H1 (cell line): ENCODE data around the gene ANKLE1. TPM values are rescaled to one million over a fixed set of nuclear protein-coding genes. Genes with fewer than 3 reads are reported as not detected.

ENCODE experiments used
- CTCF ChIA-PET: fragments of 300-600 bp; sonication (Branson Sonifier 250); formaldehyde crosslinking; loops from one replicate; lab custom pipeline; 2021; ENCODE audit not compliant: partially characterized antibody; lab: Charles Lee
- POLR2A ChIA-PET: fragments of 300-600 bp; sonication (Branson Sonifier 250); formaldehyde crosslinking; loops from one replicate; lab custom pipeline; 2021; ENCODE audit warnings: inconsistent platforms; ENCODE audit not compliant: partially characterized antibody; lab: Charles Lee
- DNase-seq, 2 experiments: peaks; one replicate each; pipeline versions ENCODE4 v3.0.0 to v3.0.0-alpha.2; 2010 to 2022; ENCODE audit warnings: low spot score in 2 of 2, low read depth in 1 of 2, mixed read lengths in 1 of 2
- FAIRE-seq: peaks from 2 replicates; lab custom pipeline; 2011; peaks lifted over from hg19 to GRCh38; lab: Jason Lieb, UNC
- H2AFZ ChIP-seq: 2 replicates; pipeline ENCODE4 v1.8.1; 2012; ENCODE audit warnings: low read length, inconsistent platforms
- H2AK5ac ChIP-seq: 2 replicates; pipeline ENCODE4 v1.6.1; 2013; ENCODE audit warnings: low read depth, low read length
- H2BK120ac ChIP-seq: replicated peaks from 2 replicates; pipeline ENCODE3; 2013; ENCODE audit warnings: low read depth, low read length, inconsistent platforms
- H2BK12ac ChIP-seq: 2 replicates; pipeline ENCODE4 v1.6.1; 2013; ENCODE audit warnings: low read depth, low read length
- H2BK15ac ChIP-seq: 2 replicates; pipeline ENCODE4 v1.6.1; 2013; ENCODE audit warnings: low read length
- H2BK20ac ChIP-seq: 2 replicates; pipeline ENCODE4 v1.6.1; 2013; ENCODE audit warnings: low read length
- H2BK5ac ChIP-seq: 2 replicates; pipeline ENCODE4 v1.6.1; 2013; ENCODE audit warnings: low read depth, low read length
- H3K14ac ChIP-seq: 2 replicates; pipeline ENCODE4 v1.6.1; 2013; ENCODE audit warnings: inconsistent platforms; ENCODE audit not compliant: insufficient read length
- H3K18ac ChIP-seq: 2 replicates; pipeline ENCODE4 v1.6.1; 2013; ENCODE audit warnings: low read length; ENCODE audit errors: extremely low read depth
- H3K23ac ChIP-seq: 2 replicates; pipeline ENCODE4 v1.6.1; 2013; ENCODE audit warnings: inconsistent platforms; ENCODE audit not compliant: insufficient read length
- H3K23me2 ChIP-seq: 2 replicates; pipeline ENCODE4 v1.6.1; 2013; ENCODE audit warnings: low read depth, low read length
- H3K27ac ChIP-seq: 2 replicates; pipeline ENCODE4 v1.6.1; 2011; ENCODE audit warnings: low read depth, low read length, inconsistent platforms
- H3K27me3 ChIP-seq, 4 experiments: replicated peaks in 1 of 4; 1 replicate in 1 of 4; 2 replicates in 3 of 4; pipeline versions ENCODE4 v1.6.1 to v1.8.1; 2011 to 2013; ENCODE audit warnings: low read length in 3 of 4, mild to moderate bottlenecking in 3 of 4, inconsistent platforms in 2 of 4, mixed read lengths in 2 of 4, moderate library complexity in 1 of 4; ENCODE audit not compliant: control insufficient read depth in 3 of 4, insufficient read depth in 3 of 4; ENCODE audit errors: extremely low read depth in 1 of 4
- H3K36me3 ChIP-seq, 4 experiments: 2 replicates each; pipeline versions ENCODE4 v1.6.1 to v1.8.1; 2011 to 2013; ENCODE audit warnings: mild to moderate bottlenecking in 4 of 4, low read length in 3 of 4, moderate library complexity in 2 of 4, control low read depth in 1 of 4, inconsistent platforms in 1 of 4; ENCODE audit not compliant: insufficient read depth in 4 of 4, control insufficient read depth in 2 of 4
- H3K4ac ChIP-seq: replicated peaks from 2 replicates; pipeline ENCODE3; 2013; ENCODE audit warnings: low read length, low read depth, mixed read lengths, inconsistent platforms; ENCODE audit not compliant: insufficient read length
- H3K4me1 ChIP-seq, 4 experiments: replicated peaks in 1 of 4; 1 replicate in 1 of 4; 2 replicates in 3 of 4; pipeline versions ENCODE4 v1.6.1 to v1.8.1; 2011 to 2013; ENCODE audit warnings: low read length in 3 of 4, inconsistent platforms in 2 of 4, mixed read lengths in 1 of 4; ENCODE audit not compliant: insufficient read depth in 4 of 4, control insufficient read depth in 3 of 4
- H3K4me2 ChIP-seq, 2 experiments: 2 replicates each; pipeline versions ENCODE4 v1.6.1 to v1.8.1; 2011 to 2013; ENCODE audit warnings: low read depth in 2 of 2, low read length in 2 of 2, control low read depth in 1 of 2, inconsistent platforms in 1 of 2, mild to moderate bottlenecking in 1 of 2; ENCODE audit not compliant: insufficient read depth in 1 of 2
- H3K4me3 ChIP-seq, 4 experiments: fragments of 200-600, 300-600 bp in 1 of 4; sonication (generic), shearing (Covaris generic), sonication (Bioruptor Twin) in 1 of 4; 2 replicates each; pipeline versions ENCODE4 v1.5.1 to v1.8.1; 2011 to 2016; ENCODE audit warnings: low read length in 4 of 4, low read depth in 3 of 4, control low read depth in 2 of 4, inconsistent platforms in 2 of 4, mild to moderate bottlenecking in 2 of 4, mixed read lengths in 1 of 4, moderate library complexity in 1 of 4; ENCODE audit not compliant: insufficient read depth in 2 of 4; ENCODE audit errors: extremely low read depth in 1 of 4
- H3K56ac ChIP-seq: replicated peaks from 2 replicates; pipeline ENCODE3; 2013; ENCODE audit warnings: low read depth, mild to moderate bottlenecking, mixed read lengths, low read length, inconsistent platforms; ENCODE audit not compliant: insufficient read length
- H3K79me1 ChIP-seq: 2 replicates; pipeline ENCODE4 v1.6.1; 2013; ENCODE audit warnings: low read depth, low read length, control low read depth
- H3K79me2 ChIP-seq, 2 experiments: 2 replicates each; pipeline versions ENCODE4 v1.6.1 to v1.8.1; 2012 to 2013; ENCODE audit warnings: low read length in 2 of 2, mild to moderate bottlenecking in 2 of 2, inconsistent platforms in 1 of 2; ENCODE audit not compliant: insufficient read depth in 2 of 2, control insufficient read depth in 1 of 2
- H3K9ac ChIP-seq, 4 experiments: replicated peaks in 1 of 4; 1 replicate in 1 of 4; 2 replicates in 3 of 4; pipeline versions ENCODE4 v1.6.1 to v1.8.1; 2011 to 2013; ENCODE audit warnings: low read depth in 3 of 4, low read length in 3 of 4, control low read depth in 2 of 4, mild to moderate bottlenecking in 2 of 4, moderate library complexity in 2 of 4, inconsistent platforms in 1 of 4; ENCODE audit errors: extremely low read depth in 1 of 4
- H3K9me3 ChIP-seq, 2 experiments: 2 replicates each; pipeline versions ENCODE4 v1.6.1 to v1.8.1; 2012 to 2013; ENCODE audit warnings: mild to moderate bottlenecking in 2 of 2, moderate library complexity in 2 of 2, control low read depth in 1 of 2, inconsistent platforms in 1 of 2, low read depth in 1 of 2, low read length in 1 of 2, mixed read lengths in 1 of 2; ENCODE audit not compliant: insufficient read depth in 2 of 2
- H4K20me1 ChIP-seq, 2 experiments: replicated peaks in 1 of 2; 2 replicates each; pipeline versions ENCODE3 to v1.8.1; 2011 to 2013; ENCODE audit warnings: inconsistent platforms in 2 of 2, low read length in 2 of 2, mild to moderate bottlenecking in 1 of 2; ENCODE audit not compliant: insufficient read depth in 2 of 2, control insufficient read depth in 1 of 2
- H4K5ac ChIP-seq: 2 replicates; pipeline ENCODE4 v1.6.1; 2013; ENCODE audit warnings: low read length, low read depth, mixed read lengths, inconsistent platforms; ENCODE audit not compliant: insufficient read length
- H4K8ac ChIP-seq: 2 replicates; pipeline ENCODE4 v1.8.0; 2013; ENCODE audit warnings: mild to moderate bottlenecking, moderate library complexity, low read length, inconsistent platforms; ENCODE audit not compliant: insufficient read depth; ENCODE audit errors: extremely low read depth
- H4K91ac ChIP-seq: replicated peaks from 2 replicates; pipeline ENCODE3; 2013; ENCODE audit warnings: low read length, mixed read lengths, inconsistent platforms; ENCODE audit not compliant: insufficient read length
- ATF2 ChIP-seq: IDR thresholded peaks from 2 replicates; pipeline ENCODE4 v1.6.1; 2012; ENCODE audit warnings: low read length, inconsistent platforms
- JUND ChIP-seq: IDR thresholded peaks from 2 replicates; pipeline ENCODE4 v1.6.1; 2011; ENCODE audit warnings: mild to moderate bottlenecking, improper control_type of control experiment, low read length
- KDM4A ChIP-seq: IDR thresholded peaks from one replicate; pipeline ENCODE4 v1.7.1; 2012; ENCODE audit warnings: low read depth, mild to moderate bottlenecking, moderate library complexity, low read length, inconsistent platforms; ENCODE audit not compliant: severe bottlenecking
- RBBP5 ChIP-seq: IDR thresholded peaks from 2 replicates; pipeline ENCODE4 v1.7.1; 2012; ENCODE audit warnings: low read depth, mild to moderate bottlenecking, inconsistent platforms, low read length, moderate library complexity, borderline replicate concordance
- SIRT6 ChIP-seq: IDR thresholded peaks from one replicate; pipeline ENCODE4 v1.7.1; 2012; ENCODE audit warnings: low read length, inconsistent platforms
- SP1 ChIP-seq: IDR thresholded peaks from 2 replicates; pipeline ENCODE4 v1.6.1; 2011; ENCODE audit warnings: low read depth, low read length
- WGBS, 2 experiments: shearing (Covaris generic) in 1 of 2; methylation state at CpG; one replicate each; pipeline versions ENCODE4 v1.1.6 to v1.1.7; 2013 to 2015; ENCODE audit warnings: low lambda C conversion rate in 2 of 2, mixed read lengths in 2 of 2, inconsistent platforms in 1 of 2, low coverage in 1 of 2, missing lambda C conversion rate in 1 of 2; ENCODE audit not compliant: insufficient replicate concordance in 2 of 2, insufficient coverage in 1 of 2, insufficient read length in 1 of 2; ENCODE audit errors: extremely low coverage in 1 of 2, missing lambda C conversion rate in 1 of 2; 5-methylcytosine and 5-hydroxymethylcytosine counted together
- polyA plus RNA-seq, 7 experiments: library from polyadenylated mRNA; depleted of rRNA in 3 of 7; stranded (reverse) in 5 of 7; unstranded in 2 of 7; fragments of >200 nt in 5 of 7; fragments of 200-250 nt in 2 of 7; gene quantifications; 1 replicate in 5 of 7; 2 replicates in 1 of 7; 4 replicates in 1 of 7; pipeline versions ENCODE4 v1.2.1 to v1.2.3, GENCODE V29; 2011 to 2013; ENCODE audit warnings: missing spikeins in 2 of 7, mixed read lengths in 2 of 7
- total RNA-seq: library from RNA; stranded (reverse); fragmentation: NEBNext Ultra II Directional; extraction: Animal tissue kit (Norgen Biotek cat#: 25700); gene quantifications from 2 replicates; pipeline ENCODE4 v1.2.1, GENCODE V29; 2021

Gene ANKLE1
- total and polyA plus RNA-seq, 2 of the 8 experiments (the other 6 are each of a cell fraction or from before 2014, with no cell fraction given): 6.1 to 9.6 TPM

- ChIA-PET CTCF (no interaction called here), POLR2A (interaction anchor here (0.6 to 17.1 kb wide), 4 partner anchors 13 to 40 kb away, joined by 3 to 329 read pairs (median 52); partner anchors contain the start of genes ABHD8, ANO8, DDA1 and GTPBP3)
- H4K20me1 ChIP-seq: peaks cover 0 to 3% of the 10 kb centered on the region in 2 experiments
- no peak for DNase-seq
- no peak overlapping the region for H3K4me3 ChIP-seq
- no peak overlapping the region for H3K4me2 ChIP-seq
- no peaks in the 10 kb centered on the region for H3K79me2 ChIP-seq
- H2AFZ ChIP-seq: no peak overlapping the region
- no peak overlapping the region for H2AK5ac ChIP-seq
- no peaks in the 10 kb centered on the region for H3K9me3 ChIP-seq
- FAIRE-seq: no peak
- no peak overlapping the region for H2BK12ac ChIP-seq
- no peak overlapping the region for H4K5ac ChIP-seq
- H2BK20ac ChIP-seq: no peak overlapping the region
- H3K18ac ChIP-seq: no peak overlapping the region
- H3K27me3 ChIP-seq: no peaks in the 10 kb centered on the region
- no peak overlapping the region for H3K23ac ChIP-seq
- no peak overlapping the region for H3K56ac ChIP-seq
- no peak overlapping the region for H3K4ac ChIP-seq
- H3K9ac ChIP-seq: no peak overlapping the region
- no peaks in the 10 kb centered on the region; the same call in 1 of the 2 replicates for H3K79me1 ChIP-seq
- no peak overlapping the region for H2BK120ac ChIP-seq
- peaks cover 0 to 12% (median 7%) of the 10 kb centered on the region in 4 experiments; a peak in 4 of 7 replicates for H3K4me1 ChIP-seq
- no peak overlapping the region for H3K14ac ChIP-seq
- WGBS, 2 experiments: 93% methylated on average over 19 of the region's 56 CpGs; no CpG with 5 or more reads in 1 of the 2 experiments
- H4K8ac ChIP-seq: no peak overlapping the region
- no peak overlapping the region for H4K91ac ChIP-seq
- peaks cover 2 to 38% (median 15%) of the 10 kb centered on the region in 4 experiments; a peak in 5 of 8 replicates for H3K36me3 ChIP-seq
- H2BK15ac ChIP-seq: no peak overlapping the region
- H3K27ac ChIP-seq: no peak overlapping the region
- peaks cover 2% of the 10 kb centered on the region; the same call in 1 of the 2 replicates for H3K23me2 ChIP-seq
- no peak overlapping the region for H2BK5ac ChIP-seq
- TF ChIP-seq JUND (no peak), SIRT6 (no peak), RBBP5 (no peak), SP1 (no peak), KDM4A (no peak), ATF2 (no peak)
Observed at GRCh38 chr19:17323300-17323963, 41.7 kb downstream of the ANKLE1 start.
